Stromal cell of bone marrow (primary cell): ENCODE data around the gene DENND1C.
"Not testable (repeated sequence)": the region's sequence is repeated elsewhere in the genome, so short reads cannot be mapped to it uniquely, and the experiment has no call there.

Experiments
- DNase-seq: peaks from one replicate; pipeline ENCODE4 v3.0.0-alpha.2; 2012; ENCODE audit warnings: low read depth

DENND1C gene

GRCh38 chr19:6455924-6456323 is 25.7 kb downstream of the DENND1C start:
- DNase-seq = no peak

GRCh38 chr19:6453951-6454565 is 27.5 kb downstream of the DENND1C start:
- no peak for DNase-seq

- no peak for DNase-seq
Measured at GRCh38 chr19:6452899-6453298, 28.7 kb downstream of the DENND1C start.

- no peak for DNase-seq
Measured at GRCh38 chr19:6452223-6452614, 29.4 kb downstream of the DENND1C start.

- no peak for DNase-seq
Measured at GRCh38 chr19:6451583-6452222, 29.9 kb downstream of the DENND1C start.

- DNase-seq = no peak
Measured at GRCh38 chr19:6450166-6450565, 31.4 kb downstream of the DENND1C start.

- no peak for DNase-seq
Measured at GRCh38 chr19:6448045-6448444, 33.5 kb downstream of the DENND1C start.

- DNase-seq = no peak
Measured at GRCh38 chr19:6446452-6446851, 35.1 kb downstream of the DENND1C start.

- no peak for DNase-seq
Measured at GRCh38 chr19:6443986-6444385, 37.6 kb downstream of the DENND1C start.

- DNase-seq = no peak
Measured at GRCh38 chr19:6442087-6442688, 39.4 kb downstream of the DENND1C start.

- no peak for DNase-seq
Measured at GRCh38 chr19:6440905-6441304, 40.7 kb downstream of the DENND1C start.

- DNase-seq = no peak
Measured at GRCh38 chr19:6439743-6440142, 41.8 kb downstream of the DENND1C start.

- DNase-seq = no peak
Measured at GRCh38 chr19:6433663-6434062, 47.9 kb downstream of the DENND1C start, which contains the start of gene SLC25A41. Gene SLC25A41, minus strand, starts transcription at chr19:6433763. Its CDS starts 70 bp downstream, at chr19:6433693.

- DNase-seq = no peak
Measured at GRCh38 chr19:6433165-6433564, 48.4 kb downstream of the DENND1C start.

- DNase-seq = no peak
Measured at GRCh38 chr19:6431891-6432290, 49.7 kb downstream of the DENND1C start.

GRCh38 chr19:6429419-6430221 is 52.0 kb downstream of the DENND1C start:
- DNase-seq = no peak

GRCh38 chr19:6428692-6429418 is 52.7 kb downstream of the DENND1C start:
- DNase-seq = not testable (repeated sequence)

- no peak for DNase-seq
Measured at GRCh38 chr19:6427131-6427530, 54.5 kb downstream of the DENND1C start.

GRCh38 chr19:6425732-6426620 is 55.6 kb downstream of the DENND1C start:
- no peak for DNase-seq

- peak; percentile 100 for DNase-seq
Measured at GRCh38 chr19:6424939-6425731, 56.5 kb downstream of the DENND1C start.
